Epidermal melanocyte (primary cell): ENCODE measurements around the gene SLC22A31.

Experiments
- DNase-seq: peaks from one replicate; pipeline ENCODE4 v3.0.0; 2011; ENCODE audit warnings: low spot score; ENCODE audit not compliant: insufficient read length

SLC22A31 gene

GRCh38 chr16:89179656-89180315, 20.6 kb downstream of the SLC22A31 start:
- DNase-seq = no peak

GRCh38 chr16:89179148-89179484, 21.2 kb downstream of the SLC22A31 start:
- no peak for DNase-seq

GRCh38 chr16:89178453-89179147, 21.7 kb downstream of the SLC22A31 start:
- no peak for DNase-seq

GRCh38 chr16:89177501-89177900, 22.8 kb downstream of the SLC22A31 start:
- no peak for DNase-seq

- no peak for DNase-seq
Observed at GRCh38 chr16:89176717-89177116, 23.6 kb downstream of the SLC22A31 start.

- no peak for DNase-seq
Observed at GRCh38 chr16:89176147-89176690, 24.1 kb downstream of the SLC22A31 start.

GRCh38 chr16:89175280-89176146, 24.8 kb downstream of the SLC22A31 start:
- no peak for DNase-seq

GRCh38 chr16:89174877-89175276, 25.5 kb downstream of the SLC22A31 start:
- DNase-seq = no peak

- DNase-seq = no peak
Observed at GRCh38 chr16:89174055-89174827, 26.1 kb downstream of the SLC22A31 start.

- no peak for DNase-seq
Observed at GRCh38 chr16:89173174-89173921, 27.0 kb downstream of the SLC22A31 start.

- no peak for DNase-seq
Observed at GRCh38 chr16:89172528-89173173, 27.7 kb downstream of the SLC22A31 start.

- DNase-seq = no peak
Observed at GRCh38 chr16:89172171-89172527, 28.2 kb downstream of the SLC22A31 start.

- peak; percentile 98 for DNase-seq
Observed at GRCh38 chr16:89171216-89172170, 28.8 kb downstream of the SLC22A31 start, which contains the start of gene CDH15. Gene CDH15 (plus strand): TSS chr16:89171748. CDS start chr16:89171832, 84 bp downstream.

GRCh38 chr16:89170346-89171215, 29.8 kb downstream of the SLC22A31 start:
- DNase-seq = no peak

GRCh38 chr16:89169778-89170177, 30.6 kb downstream of the SLC22A31 start:
- DNase-seq = no peak

GRCh38 chr16:89168381-89169189, 31.8 kb downstream of the SLC22A31 start:
- no peak for DNase-seq

- DNase-seq = peak; percentile 96
Observed at GRCh38 chr16:89167425-89167941, 32.9 kb downstream of the SLC22A31 start.
